Right lobe of liver (tissue), 6 donors: Measurements from ENCODE around the gene PSMG3. TPM values are rescaled to one million over a fixed set of nuclear protein-coding genes. Genes with fewer than 3 reads are reported as not detected.

Source experiments
- ATAC-seq, 4 donors: fragments of 200-7000 bp; cut with Tn5 transposase; one replicate each; pipeline ENCODE4 v1.9.1; 2020; ENCODE audit warnings: mild to moderate bottlenecking in 4 of 4, moderate library complexity in 4 of 4
- DNase-seq, 3 donors: peaks; one replicate each; pipeline ENCODE4 v3.0.0-alpha.2; 2020
- H3K27ac ChIP-seq, 3 donors: fragments of 200-600 bp; one replicate each; pipeline ENCODE4 v1.8.0; 2022
- H3K27me3 ChIP-seq, 2 donors: fragments of 200-600 bp; one replicate each; pipeline ENCODE4 v1.8.0; 2022
- H3K36me3 ChIP-seq, 4 donors: fragments of 200-600 bp; sonication (generic) in 1 of 4; one replicate each; pipeline versions ENCODE4 v1.5.1 to v1.8.0; 2017 to 2022; ENCODE audit warnings: control low read depth in 1 of 4
- H3K4me1 ChIP-seq, 4 donors: fragments of 200-600 bp; sonication (generic) in 1 of 4; one replicate each; pipeline versions ENCODE4 v1.5.1 to v1.8.0; 2017 to 2022; ENCODE audit warnings: control low read depth in 1 of 4
- H3K4me3 ChIP-seq, 3 donors: fragments of 200-600 bp; one replicate each; pipeline ENCODE4 v1.8.0; 2022
- H3K9me3 ChIP-seq, 4 donors: fragments of 200-600 bp; sonication (generic) in 1 of 4; one replicate each; pipeline versions ENCODE4 v1.5.1 to v1.8.0; 2017 to 2022; ENCODE audit warnings: control low read depth in 1 of 4
- POLR2A ChIP-seq: fragments of 450-650 bp; IDR thresholded peaks from one replicate; pipeline ENCODE4 v1.6.1; 2017; ENCODE audit warnings: antibody characterized with exemption, mild to moderate bottlenecking
- WGBS: methylation state at CpG from one replicate; pipeline ENCODE4 v1.1.6; 2018; ENCODE audit warnings: low coverage, low lambda C conversion rate; ENCODE audit not compliant: insufficient coverage; ENCODE audit errors: missing lambda C conversion rate; 5-methylcytosine and 5-hydroxymethylcytosine counted together
- intact Hi-C, 2 donors: fragments of 100-400 bp; cut with DNase I; formaldehyde crosslinking; loops; one replicate each; pipeline versions ENCODE4 v1.11.2 to v1.14.1; 2022
- total RNA-seq, 6 experiments: library from RNA; depleted of rRNA in 2 of 6; stranded (reverse); fragments of >200 nt in 2 of 6; fragmentation: NEBNext Ultra II Directional in 3 of 6; extraction: Animal tissue kit (Norgen Biotek cat#: 25700) in 3 of 6; gene quantifications; one replicate each; pipeline versions ENCODE4 v1.1.0 to v1.2.4, GENCODE V29; 2016 to 2023
- TF ChIP-seq, protein P1 (sequence below), 4 donors: fragments of 200-600 bp in 3 of 4; fragments of 450-650 bp in 1 of 4; IDR thresholded peaks; one replicate each; pipeline versions ENCODE4 v1.5.1 to v1.8.0; 2016 to 2022; ENCODE audit warnings: antibody characterized with exemption in 4 of 4, mild to moderate bottlenecking in 2 of 4
- donor health status: DM: no; HTN: yes; CAD: no.
- donor health status: DM: no; HTN: no; CAD: no.
- donor health status: DM: no; HTN: no; CAD: no.
- donor health status: DM: no; HTN: yes; CAD: no.
- donor health status: DM: no; HTN: yes; CAD: no.

The PSMG3 gene
- total RNA-seq, 6 experiments from 2014 or later = 7.6 to 28.1 (median 9.2) TPM

DNA sequence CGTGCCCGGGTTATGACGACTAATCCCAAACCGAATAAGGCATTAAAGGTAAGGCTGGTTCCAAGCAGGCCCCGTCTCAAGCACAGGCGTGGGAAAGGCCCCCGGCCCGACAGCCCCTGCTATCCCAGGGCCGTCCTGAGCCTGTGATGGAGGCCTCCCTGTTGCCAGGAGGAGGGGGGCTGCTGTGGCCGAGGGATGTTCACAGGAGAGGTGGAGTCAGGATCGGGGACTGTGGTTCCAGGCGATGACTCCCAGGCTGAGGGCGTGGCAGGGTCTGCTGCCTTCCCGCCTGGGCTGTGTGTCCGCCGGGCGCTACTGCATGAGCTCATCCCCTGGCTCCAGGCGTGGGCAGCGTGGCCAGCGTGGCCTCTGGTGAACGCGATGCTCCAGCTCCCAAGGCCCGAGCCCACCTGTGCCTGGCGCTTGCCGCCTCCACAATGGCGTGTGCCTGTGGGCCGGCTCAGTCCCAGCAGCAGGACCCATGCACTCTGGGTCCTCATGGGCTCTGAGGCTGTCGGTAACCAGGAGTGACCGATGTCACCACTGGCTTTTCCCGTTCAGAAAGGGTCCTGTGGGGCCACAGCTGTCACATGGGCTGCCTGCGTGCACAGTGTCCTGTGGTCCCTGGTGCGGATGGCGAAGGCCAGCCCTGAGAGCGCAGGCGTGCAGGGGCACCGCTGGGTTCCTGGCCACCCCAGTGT, 30.5 kb downstream of the PSMG3 start:
- H3K36me3 ChIP-seq = peaks cover 0 to 10% (median 8%) of the 10 kb centered on the region in 4 donors
- H3K4me3 ChIP-seq = no peak overlapping the region
- TF ChIP-seq POLR2A = no peak
- TF ChIP-seq, protein P1, sequence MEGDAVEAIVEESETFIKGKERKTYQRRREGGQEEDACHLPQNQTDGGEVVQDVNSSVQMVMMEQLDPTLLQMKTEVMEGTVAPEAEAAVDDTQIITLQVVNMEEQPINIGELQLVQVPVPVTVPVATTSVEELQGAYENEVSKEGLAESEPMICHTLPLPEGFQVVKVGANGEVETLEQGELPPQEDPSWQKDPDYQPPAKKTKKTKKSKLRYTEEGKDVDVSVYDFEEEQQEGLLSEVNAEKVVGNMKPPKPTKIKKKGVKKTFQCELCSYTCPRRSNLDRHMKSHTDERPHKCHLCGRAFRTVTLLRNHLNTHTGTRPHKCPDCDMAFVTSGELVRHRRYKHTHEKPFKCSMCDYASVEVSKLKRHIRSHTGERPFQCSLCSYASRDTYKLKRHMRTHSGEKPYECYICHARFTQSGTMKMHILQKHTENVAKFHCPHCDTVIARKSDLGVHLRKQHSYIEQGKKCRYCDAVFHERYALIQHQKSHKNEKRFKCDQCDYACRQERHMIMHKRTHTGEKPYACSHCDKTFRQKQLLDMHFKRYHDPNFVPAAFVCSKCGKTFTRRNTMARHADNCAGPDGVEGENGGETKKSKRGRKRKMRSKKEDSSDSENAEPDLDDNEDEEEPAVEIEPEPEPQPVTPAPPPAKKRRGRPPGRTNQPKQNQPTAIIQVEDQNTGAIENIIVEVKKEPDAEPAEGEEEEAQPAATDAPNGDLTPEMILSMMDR (IDR thresholded peaks at IDR 0.05) = no peak
- ATAC-seq (no peak), DNase-seq (peak in 2 of 3 donors; percentile 36 to 48)
- no peaks in the 10 kb centered on the region for H3K9me3 ChIP-seq
- H3K27me3 ChIP-seq = no peaks in the 10 kb centered on the region
- peaks cover 0 to 17% (median 7%) of the 10 kb centered on the region in 4 donors for H3K4me1 ChIP-seq
- intact Hi-C loops = no loop called here
- WGBS = 76% methylated on average over 3 of the region's 36 CpGs
- peak overlapping the region in 1 of 3 donors; percentile 60 for H3K27ac ChIP-seq

DNA sequence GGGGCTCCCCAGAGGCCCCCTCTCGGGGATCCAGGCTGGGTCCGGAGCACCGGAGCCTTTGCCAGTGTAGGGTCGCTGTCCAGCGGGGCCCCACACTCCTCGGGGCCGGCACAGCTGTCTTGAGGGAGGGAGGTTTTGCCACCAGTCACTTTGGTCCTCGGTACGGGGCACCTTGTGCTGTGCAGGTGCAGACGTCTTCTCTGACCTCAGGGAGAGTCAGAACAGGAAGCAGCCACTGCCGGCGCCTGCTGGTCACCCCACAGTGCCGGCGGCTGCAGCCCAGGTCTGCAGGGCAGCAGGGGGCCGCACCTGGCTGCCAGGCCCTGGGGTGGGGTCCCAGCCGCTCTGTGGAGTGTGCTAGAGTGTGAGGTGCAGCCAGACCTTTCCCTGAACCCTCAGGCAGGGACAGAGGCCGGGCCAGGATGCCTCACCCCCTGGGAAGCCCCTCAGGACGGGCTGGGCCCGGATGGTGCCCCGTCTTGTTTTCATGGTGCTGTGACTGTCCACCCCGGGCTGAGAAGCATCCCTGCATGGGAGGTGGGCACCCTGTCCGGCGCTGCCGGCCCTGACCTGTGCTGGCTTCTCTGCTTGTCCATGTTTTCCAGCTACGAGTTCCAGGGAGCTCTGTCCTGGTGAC, 31.2 kb downstream of the PSMG3 start:
- Histone ChIP-seq H3K4me1 (peaks cover 0 to 17% (median 7%) of the 10 kb centered on the region in 4 donors), H3K4me3 (peak overlapping the region in 1 of 3 donors; percentile 16), H3K36me3 (peaks cover 0 to 10% (median 8%) of the 10 kb centered on the region in 4 donors), H3K9me3 (no peaks in the 10 kb centered on the region), H3K27ac (peak overlapping the region; percentile 60 to 93 (median 67)), H3K27me3 (no peaks in the 10 kb centered on the region)
- TF ChIP-seq, protein P1 (IDR thresholded peaks at IDR 0.05) = no peak
- no peak for TF ChIP-seq POLR2A
- DNase-seq = peak in 1 of 3 donors; percentile 50
- WGBS = no CpG with 5 or more reads among the region's 25 CpGs
- ATAC-seq = no peak
- intact Hi-C loops = no loop called here

DNA sequence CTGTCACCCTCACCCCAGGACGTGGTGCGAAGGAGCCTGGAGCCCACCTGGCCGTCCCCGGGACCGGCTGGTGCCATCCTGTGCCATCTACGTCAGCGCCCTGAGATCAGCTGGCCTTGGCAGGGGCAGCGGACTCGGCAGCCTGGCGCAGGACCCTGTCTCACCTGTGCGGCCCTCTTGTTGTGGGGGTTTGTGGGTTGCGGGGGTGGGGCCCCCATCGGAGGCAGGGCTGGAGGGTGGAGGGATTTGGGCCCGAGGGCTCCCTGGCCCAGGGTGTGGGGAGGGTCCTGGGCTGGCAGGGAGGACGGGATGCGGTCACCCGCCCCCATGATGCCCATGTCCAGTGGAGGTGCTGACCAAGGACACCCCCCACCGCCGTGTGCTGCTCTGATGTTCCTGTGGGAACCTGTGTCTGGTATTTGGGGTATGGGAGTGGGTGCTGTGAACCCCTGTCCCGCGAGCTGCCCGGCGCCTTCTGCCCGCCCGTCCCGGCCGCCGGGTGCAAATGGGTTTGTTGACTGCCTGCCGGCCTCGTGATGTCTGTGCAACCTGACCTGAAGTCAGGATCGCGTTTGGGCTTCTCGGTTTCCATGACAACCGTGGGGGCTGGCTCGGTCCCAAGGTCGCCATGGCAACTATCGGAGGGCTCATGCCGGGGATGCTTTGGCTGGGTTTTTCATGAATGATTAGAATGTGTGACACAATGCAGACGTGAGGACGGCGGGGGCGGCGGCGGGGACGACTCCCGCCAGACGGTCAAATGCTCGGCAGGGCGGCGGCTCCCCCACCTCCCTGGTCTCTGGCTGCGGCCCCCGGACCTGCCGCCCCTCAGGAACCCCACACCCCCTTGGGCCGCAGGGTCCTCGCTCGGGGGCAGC, 32.1 kb downstream of the PSMG3 start:
- peaks cover 0 to 20% (median 9%) of the 10 kb centered on the region in 4 donors for H3K4me1 ChIP-seq
- DNase-seq (peak; percentile 80 to 88 (median 85)), ATAC-seq (peak; percentile 0 to 34 (median 20))
- H3K9me3 ChIP-seq = no peaks in the 10 kb centered on the region
- H3K36me3 ChIP-seq = peaks cover 0 to 10% (median 8%) of the 10 kb centered on the region in 4 donors
- peak overlapping the region; percentile 93 to 94 (median 94) for H3K27ac ChIP-seq
- intact Hi-C loops = no loop called here
- 22% methylated on average over 7 of the region's 56 CpGs for WGBS
- no peaks in the 10 kb centered on the region for H3K27me3 ChIP-seq
- TF ChIP-seq, protein P1 (IDR thresholded peaks at IDR 0.05) = no peak
- TF ChIP-seq POLR2A = peak; percentile 13
- peak overlapping the region; percentile 31 to 42 (median 41) for H3K4me3 ChIP-seq

DNA sequence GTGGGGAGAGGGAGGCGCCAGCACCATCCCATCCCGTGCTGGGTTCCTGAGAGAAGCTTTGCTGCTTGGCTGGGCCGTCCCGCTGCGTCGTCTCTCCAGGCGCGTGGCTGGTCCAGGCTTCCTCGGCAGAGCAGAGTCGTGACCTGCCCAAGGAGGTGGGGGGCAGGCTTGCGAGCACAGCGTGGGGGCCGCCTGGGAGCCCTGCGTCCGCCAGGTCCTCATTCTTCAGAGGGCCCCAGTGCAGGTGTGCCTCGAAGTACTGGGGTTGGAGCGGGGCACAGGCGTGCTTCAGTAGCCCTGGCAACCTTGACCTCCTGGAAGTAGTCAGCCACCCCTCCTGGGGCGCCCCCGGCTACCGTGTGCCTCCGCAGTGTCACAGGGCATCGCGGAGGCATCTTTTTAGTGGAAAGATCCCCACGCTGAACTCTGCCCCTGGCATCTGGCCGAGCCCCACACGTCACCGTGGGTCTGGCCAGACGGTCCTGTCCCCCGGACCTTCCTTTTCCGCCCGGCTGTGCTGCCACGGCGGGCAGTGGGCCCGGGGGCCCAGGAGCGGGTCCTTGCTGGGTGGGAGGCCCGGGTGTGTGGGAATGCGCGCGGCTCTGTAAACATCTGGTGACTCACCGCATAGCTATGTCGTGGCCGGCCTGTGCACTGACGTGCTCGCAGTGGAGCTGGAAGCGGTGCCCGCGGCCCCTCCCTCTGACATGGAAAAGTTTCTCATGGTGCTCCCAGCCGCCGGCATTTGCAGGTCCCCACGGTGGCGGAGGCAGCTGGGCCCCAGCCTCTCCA, 32.9 kb downstream of the PSMG3 start:
- Histone ChIP-seq H3K27ac (peak overlapping the region; percentile 93 to 94 (median 94)), H3K4me3 (peak overlapping the region; percentile 31 to 42 (median 41)), H3K9me3 (no peaks in the 10 kb centered on the region), H3K36me3 (peaks cover 0 to 10% (median 7%) of the 10 kb centered on the region in 4 donors), H3K27me3 (no peaks in the 10 kb centered on the region), H3K4me1 (peaks cover 0 to 26% (median 11%) of the 10 kb centered on the region in 4 donors)
- peak; percentile 88 to 96 (median 93) for DNase-seq
- peak; percentile 80 for TF ChIP-seq POLR2A
- TF ChIP-seq, protein P1 (IDR thresholded peaks at IDR 0.05) = no peak
- 33% methylated on average over 22 of the region's 52 CpGs for WGBS
- intact Hi-C loops = no loop called here
- peak; percentile 74 to 84 (median 80) for ATAC-seq
